K562 (cell line): ENCODE measurements around the gene GTF3C4. TPM values are rescaled to one million over a fixed set of nuclear protein-coding genes. Genes with fewer than 3 reads are reported as not detected.

Experiments
- ATF1 ChIP-seq, 2 experiments: fragments of 450-650 bp in 1 of 2; IDR thresholded peaks; 2 replicates each; pipeline ENCODE4 v1.6.1; 2016; ENCODE audit warnings: missing compliant biosample characterization in 1 of 2, missing genetic modification characterization in 1 of 2
- ATF7 ChIP-seq: fragments of 450-650 bp; IDR thresholded peaks from 2 replicates; pipeline ENCODE4 v1.7.1; 2014; ENCODE audit warnings: mild to moderate bottlenecking, moderate library complexity
- CBFA2T3 ChIP-seq: fragments of 450-650 bp; IDR thresholded peaks from 2 replicates; pipeline ENCODE4 v1.6.1; 2017
- CXXC5 ChIP-seq: fragments of 250-450 bp; sonication (Bioruptor Pico); IDR thresholded peaks from 2 replicates; pipeline ENCODE4 v1.8.0; 2022; ENCODE audit warnings: inconsistent platforms, mild to moderate bottlenecking, moderate library complexity
- FIP1L1 ChIP-seq: fragments of 200-400 bp; formaldehyde crosslinking; IDR thresholded peaks from 2 replicates; pipeline ENCODE4 v1.6.1; 2018; ENCODE audit warnings: mild to moderate bottlenecking, low read depth, low read length; ENCODE audit not compliant: poor library complexity, severe bottlenecking
- LCOR ChIP-seq: sonication (generic); formaldehyde crosslinking; IDR thresholded peaks from 2 replicates; pipeline ENCODE4 v1.8.0; 2022; ENCODE audit warnings: mild to moderate bottlenecking, missing genetic modification reagents
- MAZ ChIP-seq, 2 experiments: fragments of 450-650 bp in 1 of 2; sonication (generic) in 1 of 2; formaldehyde crosslinking; IDR thresholded peaks in 1 of 2; conservative IDR thresholded peaks in 1 of 2; 2 replicates each; pipeline versions ENCODE4 v1.4.0 to v1.5.0; 2020; ENCODE audit warnings: mild to moderate bottlenecking in 1 of 2, missing genetic modification reagents in 1 of 2
- MECOM ChIP-seq: fragments of 250-450 bp; sonication (Bioruptor Pico); IDR thresholded peaks from 2 replicates; pipeline ENCODE4 v1.8.0; 2022; ENCODE audit warnings: inconsistent platforms
- NFE2 ChIP-seq: IDR thresholded peaks from 2 replicates; pipeline ENCODE4 v1.6.1; 2014; ENCODE audit warnings: antibody characterized with exemption, low read depth
- POLR2AphosphoS5 ChIP-seq: IDR thresholded peaks from 2 replicates; pipeline ENCODE4 v1.6.1; 2011; ENCODE audit warnings: mild to moderate bottlenecking, low read depth, low read length, moderate library complexity; ENCODE audit not compliant: control insufficient read depth, insufficient read depth
- RAD51 ChIP-seq: fragments of 450-650 bp; IDR thresholded peaks from 2 replicates; pipeline ENCODE4 v1.7.1; 2016; ENCODE audit warnings: low read depth, mild to moderate bottlenecking, borderline replicate concordance
- RB1 ChIP-seq: fragments of 450-650 bp; IDR thresholded peaks from 2 replicates; pipeline ENCODE4 v1.6.1; 2017; ENCODE audit warnings: low read depth, mild to moderate bottlenecking
- RBM14 ChIP-seq: fragments of 200-400 bp; formaldehyde crosslinking; IDR thresholded peaks from 2 replicates; pipeline ENCODE4 v1.6.1; 2018; ENCODE audit warnings: low read depth, mild to moderate bottlenecking, low read length, moderate library complexity, borderline replicate concordance; ENCODE audit not compliant: insufficient read depth
- TAF1 ChIP-seq: IDR thresholded peaks from 2 replicates; pipeline ENCODE4 v1.6.1; 2011; ENCODE audit warnings: mild to moderate bottlenecking, low read length, moderate library complexity; ENCODE audit not compliant: insufficient read depth, control insufficient read depth, severe bottlenecking; ENCODE audit errors: extremely low read depth
- TCF7 ChIP-seq: sonication (generic); IDR thresholded peaks from 2 replicates; pipeline ENCODE4 v1.6.1; 2016; ENCODE audit warnings: antibody characterized with exemption, borderline replicate concordance
- ZFPM2 ChIP-seq: fragments of 250-450 bp; sonication (Bioruptor Pico); IDR thresholded peaks from 2 replicates; pipeline ENCODE4 v1.5.1; 2022; ENCODE audit warnings: mild to moderate bottlenecking
- ZNF41 ChIP-seq: fragments of 250-450 bp; sonication (Bioruptor Pico); conservative IDR thresholded peaks from 2 replicates; pipeline ENCODE4 v1.4.0; 2020; ENCODE audit warnings: mild to moderate bottlenecking
- polyA plus RNA-seq, 8 experiments: library from polyadenylated mRNA; depleted of rRNA in 4 of 8; stranded (reverse) in 5 of 8; unstranded in 3 of 8; fragments of >200 nt; fragmentation: Nextera tagmentation in 2 of 8; fragmentation: Illumina TruSeq in 1 of 8; extraction: Ambion mirVana in 2 of 8; extraction: Trizol in 1 of 8; gene quantifications; 2 replicates each; pipeline versions ENCODE4 v1.2.1 to v1.2.3, GENCODE V29; 2011 to 2014; ENCODE audit warnings: inconsistent platforms in 1 of 8, missing spikeins in 1 of 8
- total RNA-seq, 7 experiments: library from RNA; depleted of rRNA in 6 of 7; stranded (reverse); fragments of >200 nt in 6 of 7; fragmentation: Illumina TruSeq in 2 of 7; extraction: Trizol in 2 of 7; gene quantifications; 2 replicates each; pipeline versions ENCODE4 v1.2.1 to v1.2.3, GENCODE V29; 2011 to 2021; ENCODE audit warnings: low replicate concordance in 1 of 7
- TF ChIP-seq, protein P1 (sequence below): fragments of 450-650 bp; IDR thresholded peaks from 2 replicates; pipeline ENCODE4 v1.6.1; 2018; ENCODE audit warnings: mild to moderate bottlenecking, low read depth; ENCODE audit not compliant: partially characterized antibody
- TF ChIP-seq, protein P2 (sequence below): sonication (generic); formaldehyde crosslinking; IDR thresholded peaks from 2 replicates; pipeline ENCODE4 v1.8.1; 2022; ENCODE audit warnings: missing genetic modification reagents
- TF ChIP-seq, protein P3 (sequence below): sonication (generic); formaldehyde crosslinking; IDR thresholded peaks from 2 replicates; pipeline ENCODE4 v1.5.0; 2020; ENCODE audit warnings: missing genetic modification reagents
- TF ChIP-seq, protein P4 (sequence below): conservative IDR thresholded peaks from 2 replicates; pipeline ENCODE4 v1.6.1; 2011; ENCODE audit warnings: low read depth, mild to moderate bottlenecking, low read length; ENCODE audit not compliant: control insufficient read depth

The GTF3C4 gene
- total and polyA plus RNA-seq, 9 of the 15 experiments (the other 6 are each of a cell fraction or from before 2014, with no cell fraction given) = 3.9 to 20.0 (median 12.2) TPM

DNA sequence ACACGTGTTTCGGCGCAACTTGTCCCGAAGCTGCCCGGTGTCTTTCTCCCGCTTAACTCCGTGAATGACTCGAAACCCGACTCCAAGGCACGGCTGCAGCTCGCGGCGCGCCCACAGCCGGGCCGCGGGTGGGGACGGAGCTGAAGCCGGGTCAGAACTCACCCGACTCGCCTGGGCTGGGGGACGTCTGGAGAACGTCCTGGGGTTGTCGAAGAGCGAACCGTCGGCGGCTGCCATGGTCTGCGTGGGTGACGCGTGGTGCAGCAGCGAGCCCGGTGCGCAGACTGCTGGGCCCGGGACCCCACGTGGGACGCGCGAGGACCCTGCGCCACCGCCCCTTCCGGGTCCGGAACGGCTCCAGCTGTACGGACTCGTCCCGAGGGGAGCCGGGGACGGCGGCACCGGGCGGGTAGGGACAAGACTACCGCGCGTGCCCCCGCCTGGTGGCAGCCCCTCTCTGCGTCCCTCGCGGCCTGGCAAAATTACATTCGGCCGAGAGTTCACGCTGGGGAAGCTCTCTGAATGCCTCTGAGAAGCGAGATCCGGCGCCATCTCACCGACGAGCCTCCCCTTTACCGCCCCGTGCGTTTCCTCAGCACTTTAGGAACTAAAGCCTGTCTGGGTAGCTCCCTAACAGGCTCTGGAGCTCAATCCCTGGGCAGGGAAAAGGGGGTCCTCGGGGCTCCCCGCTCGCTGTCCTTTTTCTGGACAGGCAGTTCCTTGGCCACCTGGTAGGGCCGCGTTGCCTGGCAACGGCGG lies 387 bp upstream of the GTF3C4 start, which contains the start of gene DDX31 (continued):
- TF ChIP-seq, protein P1, sequence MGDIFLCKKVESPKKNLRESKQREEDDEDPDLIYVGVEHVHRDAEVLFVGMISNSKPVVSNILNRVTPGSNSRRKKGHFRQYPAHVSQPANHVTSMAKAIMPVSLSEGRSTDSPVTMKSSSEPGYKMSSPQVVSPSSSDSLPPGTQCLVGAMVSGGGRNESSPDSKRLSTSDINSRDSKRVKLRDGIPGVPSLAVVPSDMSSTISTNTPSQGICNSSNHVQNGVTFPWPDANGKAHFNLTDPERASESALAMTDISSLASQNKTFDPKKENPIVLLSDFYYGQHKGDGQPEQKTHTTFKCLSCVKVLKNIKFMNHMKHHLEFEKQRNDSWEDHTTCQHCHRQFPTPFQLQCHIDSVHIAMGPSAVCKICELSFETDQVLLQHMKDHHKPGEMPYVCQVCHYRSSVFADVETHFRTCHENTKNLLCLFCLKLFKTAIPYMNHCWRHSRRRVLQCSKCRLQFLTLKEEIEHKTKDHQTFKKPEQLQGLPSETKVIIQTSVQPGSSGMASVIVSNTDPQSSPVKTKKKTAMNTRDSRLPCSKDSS = no peak
- peak; percentile 61; the same call in 1 of the 2 replicates for TF ChIP-seq TCF7
- TF ChIP-seq, protein P2, sequence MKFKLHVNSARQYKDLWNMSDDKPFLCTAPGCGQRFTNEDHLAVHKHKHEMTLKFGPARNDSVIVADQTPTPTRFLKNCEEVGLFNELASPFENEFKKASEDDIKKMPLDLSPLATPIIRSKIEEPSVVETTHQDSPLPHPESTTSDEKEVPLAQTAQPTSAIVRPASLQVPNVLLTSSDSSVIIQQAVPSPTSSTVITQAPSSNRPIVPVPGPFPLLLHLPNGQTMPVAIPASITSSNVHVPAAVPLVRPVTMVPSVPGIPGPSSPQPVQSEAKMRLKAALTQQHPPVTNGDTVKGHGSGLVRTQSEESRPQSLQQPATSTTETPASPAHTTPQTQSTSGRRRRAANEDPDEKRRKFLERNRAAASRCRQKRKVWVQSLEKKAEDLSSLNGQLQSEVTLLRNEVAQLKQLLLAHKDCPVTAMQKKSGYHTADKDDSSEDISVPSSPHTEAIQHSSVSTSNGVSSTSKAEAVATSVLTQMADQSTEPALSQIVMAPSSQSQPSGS (CRISPR knock-in tag) = no peak
- TF ChIP-seq, protein P3, sequence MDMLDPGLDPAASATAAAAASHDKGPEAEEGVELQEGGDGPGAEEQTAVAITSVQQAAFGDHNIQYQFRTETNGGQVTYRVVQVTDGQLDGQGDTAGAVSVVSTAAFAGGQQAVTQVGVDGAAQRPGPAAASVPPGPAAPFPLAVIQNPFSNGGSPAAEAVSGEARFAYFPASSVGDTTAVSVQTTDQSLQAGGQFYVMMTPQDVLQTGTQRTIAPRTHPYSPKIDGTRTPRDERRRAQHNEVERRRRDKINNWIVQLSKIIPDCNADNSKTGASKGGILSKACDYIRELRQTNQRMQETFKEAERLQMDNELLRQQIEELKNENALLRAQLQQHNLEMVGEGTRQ = peak; percentile 89
- TF ChIP-seq, protein P4, sequence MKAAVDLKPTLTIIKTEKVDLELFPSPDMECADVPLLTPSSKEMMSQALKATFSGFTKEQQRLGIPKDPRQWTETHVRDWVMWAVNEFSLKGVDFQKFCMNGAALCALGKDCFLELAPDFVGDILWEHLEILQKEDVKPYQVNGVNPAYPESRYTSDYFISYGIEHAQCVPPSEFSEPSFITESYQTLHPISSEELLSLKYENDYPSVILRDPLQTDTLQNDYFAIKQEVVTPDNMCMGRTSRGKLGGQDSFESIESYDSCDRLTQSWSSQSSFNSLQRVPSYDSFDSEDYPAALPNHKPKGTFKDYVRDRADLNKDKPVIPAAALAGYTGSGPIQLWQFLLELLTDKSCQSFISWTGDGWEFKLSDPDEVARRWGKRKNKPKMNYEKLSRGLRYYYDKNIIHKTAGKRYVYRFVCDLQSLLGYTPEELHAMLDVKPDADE = peak; percentile 92
- TF ChIP-seq FIP1L1 = peak; percentile 73
- TF ChIP-seq MECOM = no peak
- no peak for TF ChIP-seq CBFA2T3
- no peak for TF ChIP-seq ZNF41 (CRISPR knock-in tag)
- TF ChIP-seq CXXC5 (CRISPR knock-in tag) = peak; percentile 95
- peak in 1 of 2 experiments; percentile 61 for TF ChIP-seq MAZ (CRISPR knock-in tag; conservative IDR thresholded peaks at IDR 0.05 in 1 of 2, IDR thresholded peaks at IDR 0.05 in 1 of 2)
- 0 out of 2 replicates have a peak, but pooled peaks have one; percentile 44 for TF ChIP-seq RBM14
- peak; percentile 76 for TF ChIP-seq ATF7
- TF ChIP-seq POLR2AphosphoS5 = peak; percentile 16; the same call in 1 of the 2 replicates
- TF ChIP-seq NFE2 = peak; percentile 73
- peak; percentile 53; the same call in 1 of the 2 replicates for TF ChIP-seq RAD51
- no peak for TF ChIP-seq ATF1 (CRISPR knock-in tag; IDR thresholded peaks at IDR 0.05)
- TF ChIP-seq ATF1 (tag; IDR thresholded peaks at IDR 0.05) = peak; percentile 78
- TF ChIP-seq TAF1 = peak; percentile 11
- TF ChIP-seq RB1 = peak; percentile 51; the same call in 1 of the 2 replicates
- TF ChIP-seq ZFPM2 (CRISPR knock-in tag) = no peak
- TF ChIP-seq LCOR (CRISPR knock-in tag) = peak; percentile 97
